ENCODE results near the gene DYNLT2. TPM values are rescaled to one million over a fixed set of nuclear protein-coding genes. Genes with fewer than 3 reads are reported as not detected.
A peak's percentile ranks its signal among the peaks of the same experiment; 100 is the strongest.

Gene DYNLT2
- total RNA-seq, 1 donor = 2.2 TPM

DNA sequence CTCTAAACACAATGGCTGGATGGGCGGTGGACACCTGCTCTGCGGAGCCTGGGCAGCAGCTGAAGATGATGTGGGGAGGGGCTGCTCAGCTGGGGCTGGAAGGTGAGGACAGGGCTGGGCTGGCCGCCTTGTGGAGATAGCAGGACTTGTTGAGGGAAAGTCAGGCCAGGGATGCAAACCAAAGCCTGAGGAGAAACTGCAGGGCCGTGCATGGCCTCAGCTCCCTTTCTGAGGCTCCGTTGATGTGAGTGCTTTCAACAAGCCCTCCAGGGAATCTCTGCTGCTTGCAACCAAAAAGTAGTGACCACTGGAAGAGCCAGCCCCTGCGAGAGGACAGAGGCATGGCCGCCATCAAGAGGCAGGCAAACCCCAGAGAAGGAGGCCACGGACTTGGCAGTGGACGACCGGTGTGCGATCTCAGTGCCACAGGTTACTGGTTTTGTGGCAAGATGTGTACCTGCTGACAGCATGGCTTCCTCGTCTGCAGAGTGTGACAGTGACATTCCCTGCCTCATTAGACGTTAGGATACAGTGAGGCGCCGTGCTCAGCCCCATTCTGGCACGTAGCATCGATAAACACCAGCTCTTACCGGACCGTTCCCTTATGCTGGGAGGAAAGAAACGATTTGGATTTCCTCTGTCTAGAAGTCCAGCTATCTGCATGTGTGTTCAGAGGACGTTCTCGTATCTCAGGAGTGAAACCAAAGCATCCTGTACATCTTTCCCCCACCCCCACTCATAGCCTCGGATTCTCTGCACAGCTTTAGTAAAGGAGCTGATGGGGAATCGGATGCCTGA is 38.0 kb upstream of the DYNLT2 start:
- no peaks in the 10 kb centered on the region for H3K27me3 ChIP-seq (ENCODE audit: insufficient read depth, low read length)
- peak overlapping the region; percentile 95 for H3K4me2 ChIP-seq (ENCODE audit: insufficient read depth, low read length)
- H3K36me3 ChIP-seq (ENCODE audit: insufficient read depth, low read length) = no peaks in the 10 kb centered on the region
- TF ChIP-seq, protein P1, sequence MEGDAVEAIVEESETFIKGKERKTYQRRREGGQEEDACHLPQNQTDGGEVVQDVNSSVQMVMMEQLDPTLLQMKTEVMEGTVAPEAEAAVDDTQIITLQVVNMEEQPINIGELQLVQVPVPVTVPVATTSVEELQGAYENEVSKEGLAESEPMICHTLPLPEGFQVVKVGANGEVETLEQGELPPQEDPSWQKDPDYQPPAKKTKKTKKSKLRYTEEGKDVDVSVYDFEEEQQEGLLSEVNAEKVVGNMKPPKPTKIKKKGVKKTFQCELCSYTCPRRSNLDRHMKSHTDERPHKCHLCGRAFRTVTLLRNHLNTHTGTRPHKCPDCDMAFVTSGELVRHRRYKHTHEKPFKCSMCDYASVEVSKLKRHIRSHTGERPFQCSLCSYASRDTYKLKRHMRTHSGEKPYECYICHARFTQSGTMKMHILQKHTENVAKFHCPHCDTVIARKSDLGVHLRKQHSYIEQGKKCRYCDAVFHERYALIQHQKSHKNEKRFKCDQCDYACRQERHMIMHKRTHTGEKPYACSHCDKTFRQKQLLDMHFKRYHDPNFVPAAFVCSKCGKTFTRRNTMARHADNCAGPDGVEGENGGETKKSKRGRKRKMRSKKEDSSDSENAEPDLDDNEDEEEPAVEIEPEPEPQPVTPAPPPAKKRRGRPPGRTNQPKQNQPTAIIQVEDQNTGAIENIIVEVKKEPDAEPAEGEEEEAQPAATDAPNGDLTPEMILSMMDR (IDR thresholded peaks at IDR 0.05; ENCODE audit: extremely low read depth, low read depth, low read length) = no peak
- DNase-seq (ENCODE audit: insufficient read length, low spot score, missing footprints) = peak; percentile 75
- peaks cover 6% of the 10 kb centered on the region for H3K4me1 ChIP-seq (ENCODE audit: insufficient read depth, low read length)
- H4K20me1 ChIP-seq (ENCODE audit: insufficient read depth, low read length) = no peaks in the 10 kb centered on the region
- peak overlapping the region; percentile 99 for H2AFZ ChIP-seq (ENCODE audit: low read length)
- H3K27ac ChIP-seq (ENCODE audit: low read depth, low read length) = peak overlapping the region; percentile 40
- no peaks in the 10 kb centered on the region for H3K9me3 ChIP-seq (ENCODE audit: low read depth, low read length)
- H3K79me2 ChIP-seq (ENCODE audit: insufficient read depth, low read length) = no peaks in the 10 kb centered on the region
- peak overlapping the region; percentile 76 for H3K4me3 ChIP-seq (ENCODE audit: insufficient read depth, low read length)

DNA sequence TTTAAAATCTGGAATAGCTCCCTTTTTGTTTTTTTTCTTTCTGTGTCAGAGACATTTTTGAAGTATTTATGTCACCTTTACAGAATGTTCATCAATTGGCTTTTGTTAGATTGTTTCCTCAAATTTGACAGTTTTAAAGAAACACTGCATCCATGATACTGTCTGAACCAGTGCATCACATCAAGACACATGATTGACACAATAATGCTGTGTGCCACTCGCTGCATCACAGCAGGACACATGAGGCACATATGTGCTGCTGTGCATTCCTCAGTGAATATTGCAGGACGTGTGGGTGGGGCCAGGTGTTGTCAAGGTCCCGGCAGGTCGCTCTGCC is 37.4 kb upstream of the DYNLT2 start:
- TF ChIP-seq, protein P1 (IDR thresholded peaks at IDR 0.05; ENCODE audit: extremely low read depth, low read depth, low read length) = no peak
- Histone ChIP-seq H3K4me3 (ENCODE audit: insufficient read depth, low read length) (no peak overlapping the region), H3K27ac (ENCODE audit: low read depth, low read length) (no peak overlapping the region), H3K9me3 (ENCODE audit: low read depth, low read length) (no peaks in the 10 kb centered on the region), H4K20me1 (ENCODE audit: insufficient read depth, low read length) (no peaks in the 10 kb centered on the region), H3K4me2 (ENCODE audit: insufficient read depth, low read length) (no peak overlapping the region), H3K36me3 (ENCODE audit: insufficient read depth, low read length) (no peaks in the 10 kb centered on the region), H3K79me2 (ENCODE audit: insufficient read depth, low read length) (no peaks in the 10 kb centered on the region), H3K4me1 (ENCODE audit: insufficient read depth, low read length) (peaks cover 6% of the 10 kb centered on the region), H2AFZ (ENCODE audit: low read length) (no peak overlapping the region), H3K27me3 (ENCODE audit: insufficient read depth, low read length) (no peaks in the 10 kb centered on the region)
- DNase-seq (ENCODE audit: insufficient read length, low spot score, missing footprints) = no peak

- no peak overlapping the region for H3K4me2 ChIP-seq (ENCODE audit: insufficient read depth, low read length)
- TF ChIP-seq, protein P1 (IDR thresholded peaks at IDR 0.05; ENCODE audit: extremely low read depth, low read depth, low read length) = no peak
- H3K27ac ChIP-seq (ENCODE audit: low read depth, low read length) = no peak overlapping the region
- H3K4me3 ChIP-seq (ENCODE audit: insufficient read depth, low read length) = no peak overlapping the region
- no peaks in the 10 kb centered on the region for H4K20me1 ChIP-seq (ENCODE audit: insufficient read depth, low read length)
- H3K4me1 ChIP-seq (ENCODE audit: insufficient read depth, low read length) = peaks cover 6% of the 10 kb centered on the region
- H3K9me3 ChIP-seq (ENCODE audit: low read depth, low read length) = no peaks in the 10 kb centered on the region
- H3K27me3 ChIP-seq (ENCODE audit: insufficient read depth, low read length) = no peaks in the 10 kb centered on the region
- DNase-seq (ENCODE audit: insufficient read length, low spot score, missing footprints) = no peak
- H2AFZ ChIP-seq (ENCODE audit: low read length) = no peak overlapping the region
- no peaks in the 10 kb centered on the region for H3K36me3 ChIP-seq (ENCODE audit: insufficient read depth, low read length)
- no peaks in the 10 kb centered on the region for H3K79me2 ChIP-seq (ENCODE audit: insufficient read depth, low read length)
Measured at GRCh38 chr6:169787797-169788196, 36.4 kb upstream of the DYNLT2 start.

- Histone ChIP-seq H3K36me3 (ENCODE audit: insufficient read depth, low read length) (no peaks in the 10 kb centered on the region), H3K27me3 (ENCODE audit: insufficient read depth, low read length) (no peaks in the 10 kb centered on the region), H3K4me2 (ENCODE audit: insufficient read depth, low read length) (no peak overlapping the region), H3K4me1 (ENCODE audit: insufficient read depth, low read length) (peaks cover 6% of the 10 kb centered on the region), H3K9me3 (ENCODE audit: low read depth, low read length) (no peaks in the 10 kb centered on the region), H3K79me2 (ENCODE audit: insufficient read depth, low read length) (no peaks in the 10 kb centered on the region), H3K27ac (ENCODE audit: low read depth, low read length) (no peak overlapping the region), H4K20me1 (ENCODE audit: insufficient read depth, low read length) (no peaks in the 10 kb centered on the region), H2AFZ (ENCODE audit: low read length) (no peak overlapping the region), H3K4me3 (ENCODE audit: insufficient read depth, low read length) (no peak overlapping the region)
- DNase-seq (ENCODE audit: insufficient read length, low spot score, missing footprints) = peak; percentile 55
- TF ChIP-seq, protein P1 (IDR thresholded peaks at IDR 0.05; ENCODE audit: extremely low read depth, low read depth, low read length) = no peak
Measured at GRCh38 chr6:169786349-169786748, 35.0 kb upstream of the DYNLT2 start.
